ENCODE data around the gene TAL1. TPM values are rescaled to one million over a fixed set of nuclear protein-coding genes. Genes with fewer than 3 reads are reported as not detected.
A peak's percentile ranks its signal among the peaks of the same experiment; 100 is the strongest.

TAL1 gene
- total and polyA plus RNA-seq, 2 donors = 4.0 to 4.2 TPM

GRCh38 chr1:47238935-47239592 lies 7.0 kb upstream of the TAL1 start:
- no peak overlapping the region for H3K27ac ChIP-seq (ENCODE audit: low read depth)
- H3K36me3 ChIP-seq (ENCODE audit: insufficient read depth) = no peaks in the 10 kb centered on the region
- DNase-seq (ENCODE audit: extremely low spot score) = no peak
- WGBS = 45% methylated on average over 5 of the region's 5 CpGs
- no peaks in the 10 kb centered on the region for H3K4me1 ChIP-seq (ENCODE audit: insufficient read depth)
- H3K4me3 ChIP-seq (ENCODE audit: low read depth, low read length) = no peak overlapping the region

GRCh38 chr1:47235806-47236205 lies 3.8 kb upstream of the TAL1 start:
- DNase-seq (ENCODE audit: extremely low spot score) = no peak
- no peak overlapping the region for H3K27ac ChIP-seq (ENCODE audit: low read depth)
- H3K4me3 ChIP-seq (ENCODE audit: low read depth, low read length) = no peak overlapping the region
- 77% methylated on average over 4 of the region's 4 CpGs for WGBS
- H3K4me1 ChIP-seq (ENCODE audit: insufficient read depth) = peaks cover 2% of the 10 kb centered on the region
- H3K36me3 ChIP-seq (ENCODE audit: insufficient read depth) = no peaks in the 10 kb centered on the region

GRCh38 chr1:47235241-47235681 lies 3.2 kb upstream of the TAL1 start:
- H3K4me3 ChIP-seq (ENCODE audit: low read depth, low read length) = no peak overlapping the region
- DNase-seq (ENCODE audit: extremely low spot score) = no peak

GRCh38 chr1:47233186-47233585 lies 1.2 kb upstream of the TAL1 start:
- H3K36me3 ChIP-seq (ENCODE audit: insufficient read depth) = no peaks in the 10 kb centered on the region
- WGBS = 54% methylated on average over 6 of the region's 6 CpGs
- H3K4me1 ChIP-seq (ENCODE audit: insufficient read depth) = peaks cover 4% of the 10 kb centered on the region
- no peak for DNase-seq (ENCODE audit: extremely low spot score)
- no peak overlapping the region for H3K4me3 ChIP-seq (ENCODE audit: low read depth, low read length)
- H3K27ac ChIP-seq (ENCODE audit: low read depth) = no peak overlapping the region

More at GRCh38 chr1:47235241-47235681, 3.2 kb upstream of the TAL1 start:
- 21% methylated on average over 21 of the region's 21 CpGs for WGBS
- Histone ChIP-seq H3K27ac (ENCODE audit: low read depth) (no peak overlapping the region), H3K36me3 (ENCODE audit: insufficient read depth) (no peaks in the 10 kb centered on the region), H3K4me1 (ENCODE audit: insufficient read depth) (peaks cover 2% of the 10 kb centered on the region)

GRCh38 chr1:47231301-47232186 lies 481 bp downstream of the TAL1 start:
- Histone ChIP-seq H3K4me3 (ENCODE audit: low read depth, low read length) (peak overlapping the region; percentile 42), H3K4me1 (ENCODE audit: insufficient read depth) (peaks cover 4% of the 10 kb centered on the region), H3K27ac (ENCODE audit: low read depth) (no peak overlapping the region), H3K36me3 (ENCODE audit: insufficient read depth) (no peaks in the 10 kb centered on the region)
- DNase-seq (ENCODE audit: extremely low spot score) = peak; percentile 18
- WGBS = 2% methylated on average over 62 of the region's 62 CpGs

GRCh38 chr1:47230692-47231300 lies 1.2 kb downstream of the TAL1 start:
- H3K4me3 ChIP-seq (ENCODE audit: low read depth, low read length) = peak overlapping the region; percentile 42
- WGBS = 4% methylated on average over 44 of the region's 44 CpGs
- no peak overlapping the region for H3K27ac ChIP-seq (ENCODE audit: low read depth)
- no peaks in the 10 kb centered on the region for H3K36me3 ChIP-seq (ENCODE audit: insufficient read depth)
- H3K4me1 ChIP-seq (ENCODE audit: insufficient read depth) = peaks cover 4% of the 10 kb centered on the region
- no peak for DNase-seq (ENCODE audit: extremely low spot score)

- Histone ChIP-seq H3K4me1 (ENCODE audit: insufficient read depth) (peaks cover 7% of the 10 kb centered on the region), H3K36me3 (ENCODE audit: insufficient read depth) (no peaks in the 10 kb centered on the region), H3K27ac (ENCODE audit: low read depth) (no peak overlapping the region), H3K4me3 (ENCODE audit: low read depth, low read length) (peak overlapping the region; percentile 7)
- no peak for DNase-seq (ENCODE audit: extremely low spot score)
- 10% methylated on average over 23 of the region's 23 CpGs for WGBS
Observed at GRCh38 chr1:47229886-47230691, 1.9 kb downstream of the TAL1 start.

GRCh38 chr1:47229031-47229885 lies 2.8 kb downstream of the TAL1 start:
- Histone ChIP-seq H3K4me3 (ENCODE audit: low read depth, low read length) (no peak overlapping the region), H3K4me1 (ENCODE audit: insufficient read depth) (peaks cover 7% of the 10 kb centered on the region)
- WGBS = 13% methylated on average over 35 of the region's 35 CpGs

GRCh38 chr1:47228644-47229030 lies 3.4 kb downstream of the TAL1 start:
- 55% methylated on average over 12 of the region's 12 CpGs for WGBS
- DNase-seq (ENCODE audit: extremely low spot score) = no peak
- Histone ChIP-seq H3K27ac (ENCODE audit: low read depth) (no peak overlapping the region), H3K4me3 (ENCODE audit: low read depth, low read length) (no peak overlapping the region), H3K36me3 (ENCODE audit: insufficient read depth) (no peaks in the 10 kb centered on the region), H3K4me1 (ENCODE audit: insufficient read depth) (peaks cover 7% of the 10 kb centered on the region)

More at GRCh38 chr1:47229031-47229885, 2.8 kb downstream of the TAL1 start:
- no peak overlapping the region for H3K27ac ChIP-seq (ENCODE audit: low read depth)
- DNase-seq (ENCODE audit: extremely low spot score) = no peak
- no peaks in the 10 kb centered on the region for H3K36me3 ChIP-seq (ENCODE audit: insufficient read depth)

GRCh38 chr1:47227341-47228232 lies 4.4 kb downstream of the TAL1 start:
- H3K27ac ChIP-seq (ENCODE audit: low read depth) = no peak overlapping the region
- peaks cover 7% of the 10 kb centered on the region for H3K4me1 ChIP-seq (ENCODE audit: insufficient read depth)
- no peak overlapping the region for H3K4me3 ChIP-seq (ENCODE audit: low read depth, low read length)
- no peak for DNase-seq (ENCODE audit: extremely low spot score)
- WGBS = 47% methylated on average over 7 of the region's 7 CpGs
- H3K36me3 ChIP-seq (ENCODE audit: insufficient read depth) = no peaks in the 10 kb centered on the region

GRCh38 chr1:47226839-47227215 lies 5.2 kb downstream of the TAL1 start:
- H3K4me3 ChIP-seq (ENCODE audit: low read depth, low read length) = no peak overlapping the region
- H3K27ac ChIP-seq (ENCODE audit: low read depth) = no peak overlapping the region
- 61% methylated on average over 4 of the region's 4 CpGs for WGBS
- no peak for DNase-seq (ENCODE audit: extremely low spot score)
- H3K36me3 ChIP-seq (ENCODE audit: insufficient read depth) = no peaks in the 10 kb centered on the region
- H3K4me1 ChIP-seq (ENCODE audit: insufficient read depth) = peaks cover 7% of the 10 kb centered on the region

All from urinary bladder (tissue), 4 donors.